Kidney (tissue), 14 donors: ENCODE results near the gene OSCP1. TPM values are rescaled to one million over a fixed set of nuclear protein-coding genes. Genes with fewer than 3 reads are reported as not detected.
A peak's percentile ranks its signal among the peaks of the same experiment; 100 is the strongest.

Experiments
- DNase-seq, 5 donors: peaks; one replicate each; pipeline ENCODE4 v3.0.0-alpha.2; 2013 to 2020
- FAIRE-seq: peaks from 2 replicates; lab custom pipeline; 2012; peaks lifted over from hg19 to GRCh38; lab: Jason Lieb, UNC
- H3K27ac ChIP-seq, 2 donors: one replicate each; pipeline ENCODE4 v1.7.0; 2013; ENCODE audit warnings: low read depth in 2 of 2, low read length in 2 of 2, inconsistent platforms in 1 of 2
- H3K27me3 ChIP-seq: one replicate; pipeline ENCODE4 v1.7.1; 2013; ENCODE audit warnings: low read length, inconsistent platforms; ENCODE audit not compliant: control insufficient read depth, insufficient read depth
- H3K36me3 ChIP-seq, 3 donors: one replicate each; pipeline versions ENCODE4 v1.7.0 to v1.7.1; 2013; ENCODE audit warnings: low read length in 3 of 3, control low read depth in 1 of 3, inconsistent platforms in 1 of 3; ENCODE audit not compliant: insufficient read depth in 3 of 3, control insufficient read depth in 2 of 3
- H3K4me1 ChIP-seq, 3 donors: one replicate each; pipeline versions ENCODE4 v1.7.0 to v1.7.1; 2013; ENCODE audit warnings: low read length in 3 of 3, inconsistent platforms in 1 of 3, low read depth in 1 of 3; ENCODE audit not compliant: control insufficient read depth in 2 of 3, insufficient read depth in 2 of 3
- H3K4me3 ChIP-seq, 3 donors: one replicate each; pipeline versions ENCODE4 v1.7.0 to v1.8.1; 2013; ENCODE audit warnings: low read length in 3 of 3, control low read depth in 1 of 3, inconsistent platforms in 1 of 3
- H3K9ac ChIP-seq, 3 donors: one replicate each; pipeline versions ENCODE4 v1.7.0 to v1.7.1; 2013; ENCODE audit warnings: low read length in 3 of 3, control low read depth in 1 of 3, inconsistent platforms in 1 of 3
- H3K9me3 ChIP-seq, 3 donors: one replicate each; pipeline versions ENCODE4 v1.7.0 to v1.7.1; 2013; ENCODE audit warnings: low read length in 3 of 3, control low read depth in 1 of 3, inconsistent platforms in 1 of 3; ENCODE audit not compliant: control insufficient read depth in 2 of 3, insufficient read depth in 1 of 3
- intact Hi-C: fragments of 100-400 bp; cut with DNase I; formaldehyde crosslinking; loops from one replicate; pipeline ENCODE4 v1.11.1; 2022
- polyA plus RNA-seq: library from polyadenylated mRNA; stranded (reverse); fragments of 350-450 nt; fragmentation: Illumina TruSeq; extraction: RNeasy Lipid Tissue Mini Kit (QIAGEN cat#74804); gene quantifications from one replicate; pipeline ENCODE4 v1.2.3, GENCODE V29; 2014; ENCODE audit warnings: low read depth, low replicate concordance; ENCODE audit not compliant: insufficient read depth
- total RNA-seq: library from RNA; stranded (reverse); fragmentation: NEBNext Ultra II Directional; extraction: Animal tissue kit (Norgen Biotek cat#: 25700); gene quantifications from one replicate; pipeline ENCODE4 v1.2.1, GENCODE V29; 2021
- TF ChIP-seq, protein P1 (sequence below): IDR thresholded peaks from 3 replicates; pipeline ENCODE4 v1.5.1; 2012; ENCODE audit warnings: mild to moderate bottlenecking, moderate library complexity, borderline replicate concordance; ENCODE audit not compliant: insufficient read depth; ENCODE audit errors: extremely low read depth
- donor health status: control.
- donor health status: control.
- donor health status: control.
- donor health status: control.
- donor health status: control.
- donor health status: DM: yes; HTN: yes; CAD: no.
- donor health status: Normal renal cell carcinoma (clear cell type).

Gene OSCP1
- total and polyA plus RNA-seq, 2 donors from 2014 or later, result 22.0 to 27.8 TPM

DNA sequence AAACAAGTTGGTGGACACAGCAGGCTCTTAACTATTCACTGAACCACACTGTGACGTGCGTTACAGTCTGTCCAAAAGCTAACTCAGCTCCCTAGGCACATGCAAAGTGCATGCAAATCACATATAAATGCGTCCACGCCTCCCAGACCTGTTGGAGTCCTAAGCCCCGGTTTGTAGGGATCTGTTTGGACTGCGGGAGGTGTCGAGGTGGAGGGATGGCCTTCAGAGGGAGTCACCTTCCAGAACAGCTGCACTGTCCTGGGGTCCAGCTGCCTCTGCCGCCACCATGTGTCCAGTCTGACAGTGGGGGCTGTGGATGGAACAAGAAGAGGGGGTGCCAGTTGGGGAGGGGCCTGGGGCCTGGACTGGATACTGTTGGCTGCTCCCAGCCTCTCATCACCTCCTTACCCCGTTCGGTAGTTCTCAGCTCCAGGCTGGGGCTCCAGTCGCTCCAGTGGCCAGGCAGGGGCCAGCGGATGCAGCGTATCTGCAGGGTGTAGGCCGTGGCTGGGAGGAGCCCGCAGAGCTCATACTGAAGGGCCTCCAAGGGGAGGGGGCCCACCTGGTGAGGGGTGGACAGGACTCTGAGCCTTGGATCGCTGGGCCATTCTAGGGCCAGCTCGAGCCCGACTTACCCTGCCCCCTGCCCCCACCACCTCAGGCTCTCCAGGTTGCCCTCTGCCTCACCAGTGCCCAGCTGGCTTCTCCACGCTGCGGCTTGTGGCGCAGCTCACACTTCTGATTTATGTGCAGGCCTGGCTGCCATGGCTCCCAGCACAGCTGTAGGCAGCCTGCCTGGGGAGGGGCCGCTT, 21.8 kb upstream of the OSCP1 start:
- Histone ChIP-seq H3K36me3 (no peaks in the 10 kb centered on the region), H3K27ac (no peak overlapping the region), H3K4me1 (no peaks in the 10 kb centered on the region), H3K9me3 (no peaks in the 10 kb centered on the region), H3K9ac (no peak overlapping the region), H3K27me3 (no peaks in the 10 kb centered on the region), H3K4me3 (no peak overlapping the region)
- intact Hi-C loops, result no loop called here
- FAIRE-seq, result no peak
- peak in 4 of 5 donors; percentile 53 to 75 (median 62) for DNase-seq
- TF ChIP-seq, protein P1, sequence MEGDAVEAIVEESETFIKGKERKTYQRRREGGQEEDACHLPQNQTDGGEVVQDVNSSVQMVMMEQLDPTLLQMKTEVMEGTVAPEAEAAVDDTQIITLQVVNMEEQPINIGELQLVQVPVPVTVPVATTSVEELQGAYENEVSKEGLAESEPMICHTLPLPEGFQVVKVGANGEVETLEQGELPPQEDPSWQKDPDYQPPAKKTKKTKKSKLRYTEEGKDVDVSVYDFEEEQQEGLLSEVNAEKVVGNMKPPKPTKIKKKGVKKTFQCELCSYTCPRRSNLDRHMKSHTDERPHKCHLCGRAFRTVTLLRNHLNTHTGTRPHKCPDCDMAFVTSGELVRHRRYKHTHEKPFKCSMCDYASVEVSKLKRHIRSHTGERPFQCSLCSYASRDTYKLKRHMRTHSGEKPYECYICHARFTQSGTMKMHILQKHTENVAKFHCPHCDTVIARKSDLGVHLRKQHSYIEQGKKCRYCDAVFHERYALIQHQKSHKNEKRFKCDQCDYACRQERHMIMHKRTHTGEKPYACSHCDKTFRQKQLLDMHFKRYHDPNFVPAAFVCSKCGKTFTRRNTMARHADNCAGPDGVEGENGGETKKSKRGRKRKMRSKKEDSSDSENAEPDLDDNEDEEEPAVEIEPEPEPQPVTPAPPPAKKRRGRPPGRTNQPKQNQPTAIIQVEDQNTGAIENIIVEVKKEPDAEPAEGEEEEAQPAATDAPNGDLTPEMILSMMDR, result no peak

DNA sequence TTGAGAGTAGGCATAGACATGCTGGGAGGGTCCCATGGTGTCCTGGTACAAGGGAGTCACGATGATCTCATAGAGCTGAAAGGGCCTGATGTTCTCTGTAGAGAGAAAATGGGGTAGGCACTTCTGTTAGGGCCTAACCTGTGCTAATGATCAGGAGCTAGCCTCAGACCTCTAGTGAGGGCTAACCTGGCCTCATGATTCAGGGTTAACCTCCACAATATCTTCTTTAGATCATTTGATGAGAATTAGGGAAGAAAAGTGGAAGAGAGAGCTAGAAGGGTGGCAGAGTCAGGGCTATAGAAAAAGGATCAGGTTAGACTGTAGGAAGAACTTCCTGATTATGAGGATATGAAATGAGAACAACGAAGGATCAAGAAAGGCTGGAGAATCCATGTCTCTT, 18.9 kb upstream of the OSCP1 start:
- Histone ChIP-seq H3K4me3 (no peak overlapping the region), H3K27me3 (no peaks in the 10 kb centered on the region)

DNA sequence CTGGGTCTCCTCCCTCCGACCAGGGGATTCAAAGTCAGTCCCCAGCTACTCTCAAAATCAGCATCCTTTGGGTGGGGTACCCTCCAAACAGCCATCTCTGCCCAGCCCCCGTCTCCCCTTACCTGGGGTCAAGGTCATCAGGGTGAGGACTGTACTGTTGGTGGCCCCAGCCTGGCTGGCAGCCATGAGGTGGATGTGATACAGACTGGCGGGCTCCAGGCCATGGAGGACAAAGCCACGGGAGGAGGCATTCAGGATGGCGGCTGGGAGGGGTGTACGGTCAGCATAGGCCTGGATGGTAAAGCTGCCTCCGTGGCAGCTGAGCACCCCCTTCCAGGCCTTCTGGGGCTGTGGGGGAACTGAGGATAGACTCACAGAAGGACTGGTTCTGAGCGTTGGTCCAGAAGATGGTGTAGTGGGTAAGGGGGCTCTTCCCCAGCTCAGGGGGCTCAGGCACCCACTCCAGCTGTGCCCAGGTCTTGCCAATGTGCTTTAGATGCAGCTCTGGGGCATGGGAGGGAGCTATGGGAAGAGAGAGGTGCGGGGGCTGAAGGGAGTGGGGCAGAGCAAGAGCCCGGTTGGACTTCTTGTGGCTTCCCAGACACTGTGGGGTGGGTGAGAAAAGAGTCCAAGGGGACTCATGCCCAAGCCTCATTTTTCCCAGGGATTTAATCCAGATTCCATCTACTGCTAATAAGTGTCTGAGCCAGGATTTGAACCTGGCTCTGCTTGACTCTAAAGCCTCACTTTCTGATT, 17.6 kb upstream of the OSCP1 start:
- H3K9ac ChIP-seq, result no peak overlapping the region
- FAIRE-seq (no peak), DNase-seq (peak in 1 of 5 donors; percentile 51)
- H3K27ac ChIP-seq, result no peak overlapping the region
- no peaks in the 10 kb centered on the region for H3K36me3 ChIP-seq
- no peaks in the 10 kb centered on the region for H3K27me3 ChIP-seq
- intact Hi-C loops, result no loop called here
- peaks cover 0 to 4% (median 3%) of the 10 kb centered on the region in 3 donors for H3K4me1 ChIP-seq
- H3K4me3 ChIP-seq, result no peak overlapping the region
- TF ChIP-seq, protein P1, result no peak
- H3K9me3 ChIP-seq, result no peaks in the 10 kb centered on the region

More for the DNA sequence above, 18.9 kb upstream of the OSCP1 start:
- H3K9ac ChIP-seq, result no peak overlapping the region
- no peaks in the 10 kb centered on the region for H3K9me3 ChIP-seq
- FAIRE-seq (no peak), DNase-seq (no peak)
- no peak overlapping the region for H3K27ac ChIP-seq
- intact Hi-C loops, result no loop called here
- no peaks in the 10 kb centered on the region for H3K4me1 ChIP-seq
- no peaks in the 10 kb centered on the region for H3K36me3 ChIP-seq
- TF ChIP-seq, protein P1, result no peak
